GM19372 (cell line): ENCODE data around the gene NAALADL2.
A peak's percentile ranks its signal among the peaks of the same experiment; 100 is the strongest.

ENCODE experiments used
- ATAC-seq: cut with Tn5 transposase; IDR thresholded peaks from one replicate; pipeline ENCODE4 v1.9.1; 2021; ENCODE audit warnings: mild to moderate bottlenecking, low read depth, moderate library complexity; ENCODE audit not compliant: unreplicated experiment

Gene NAALADL2

GRCh38 chr3:175287361-175287963, 428.3 kb downstream of the NAALADL2 start:
- ATAC-seq = peak; percentile 64

GRCh38 chr3:175288621-175289020, 429.5 kb downstream of the NAALADL2 start:
- no peak for ATAC-seq

GRCh38 chr3:175294793-175295192, 435.7 kb downstream of the NAALADL2 start:
- ATAC-seq = no peak

GRCh38 chr3:175295248-175296130, 436.4 kb downstream of the NAALADL2 start:
- ATAC-seq = no peak

GRCh38 chr3:175297216-175297615, 438.1 kb downstream of the NAALADL2 start:
- no peak for ATAC-seq

- no peak for ATAC-seq
Observed at GRCh38 chr3:175301741-175302140, 442.6 kb downstream of the NAALADL2 start.

- no peak for ATAC-seq
Observed at GRCh38 chr3:175304404-175304803, 445.3 kb downstream of the NAALADL2 start.

- ATAC-seq = peak; percentile 70
Observed at GRCh38 chr3:175307642-175308041, 448.5 kb downstream of the NAALADL2 start.

- ATAC-seq = no peak
Observed at GRCh38 chr3:175308097-175308496, 449.0 kb downstream of the NAALADL2 start.

GRCh38 chr3:175310046-175310445, 450.9 kb downstream of the NAALADL2 start:
- ATAC-seq = no peak

- ATAC-seq = no peak
Observed at GRCh38 chr3:175311404-175311803, 452.3 kb downstream of the NAALADL2 start.

GRCh38 chr3:175311946-175312345, 452.8 kb downstream of the NAALADL2 start:
- no peak for ATAC-seq

- no peak for ATAC-seq
Observed at GRCh38 chr3:175312791-175313190, 453.7 kb downstream of the NAALADL2 start.

GRCh38 chr3:175316799-175317198, 457.7 kb downstream of the NAALADL2 start:
- ATAC-seq = no peak

GRCh38 chr3:175325440-175325839, 466.3 kb downstream of the NAALADL2 start:
- no peak for ATAC-seq

- no peak for ATAC-seq
Observed at GRCh38 chr3:175326041-175326440, 466.9 kb downstream of the NAALADL2 start.

- ATAC-seq = no peak
Observed at GRCh38 chr3:175329373-175329772, 470.2 kb downstream of the NAALADL2 start.

- ATAC-seq = no peak
Observed at GRCh38 chr3:175335229-175335628, 476.1 kb downstream of the NAALADL2 start.

- ATAC-seq = no peak
Observed at GRCh38 chr3:175336406-175337133, 477.4 kb downstream of the NAALADL2 start.

- ATAC-seq = no peak
Observed at GRCh38 chr3:175337631-175338030, 478.5 kb downstream of the NAALADL2 start.
